ENCODE results near the gene UNC13D. TPM values are rescaled to one million over a fixed set of nuclear protein-coding genes. Genes with fewer than 3 reads are reported as not detected.

The UNC13D gene
- total RNA-seq, 1 experiment from 2014 or later = 0.57 TPM

Other genes starting within 250 kb of the UNC13D start
- gene SMIM5, start 211.0 kb downstream of the UNC13D start, total RNA-seq (2014; rRNA removed; shearing (Covaris generic)) = 0.02 TPM in 1 of 2 replicates, not detected in the other
- 23.5 and 25.5 TPM in 2 replicates for gene RECQL5, start 177.2 kb downstream of the UNC13D start, total RNA-seq (2014; rRNA removed; shearing (Covaris generic))
- 57.3 and 62.1 TPM in 2 replicates for gene SAP30BP, start 177.1 kb downstream of the UNC13D start, total RNA-seq (2014; rRNA removed; shearing (Covaris generic))
- 14.5 and 18.0 TPM in 2 replicates for gene ITGB4, start 122.9 kb downstream of the UNC13D start, total RNA-seq (2014; rRNA removed; shearing (Covaris generic))
- 21.6 and 23.1 TPM in 2 replicates for gene GALK1, start 79.2 kb downstream of the UNC13D start, total RNA-seq (2014; rRNA removed; shearing (Covaris generic))
- gene UNK, start 59.6 kb downstream of the UNC13D start, total RNA-seq (2014; rRNA removed; shearing (Covaris generic)) = 25.8 and 33.8 TPM in 2 replicates
- 32.0 and 36.7 TPM in 2 replicates for gene WBP2, start 10.9 kb upstream of the UNC13D start, total RNA-seq (2014; rRNA removed; shearing (Covaris generic))
- gene TRIM47, start 34.2 kb upstream of the UNC13D start, total RNA-seq (2014; rRNA removed; shearing (Covaris generic)) = 38.0 and 50.4 TPM in 2 replicates
- gene TRIM65, start 52.5 kb upstream of the UNC13D start, total RNA-seq (2014; rRNA removed; shearing (Covaris generic)) = 30.2 and 32.0 TPM in 2 replicates
- gene MRPL38, start 60.5 kb upstream of the UNC13D start, total RNA-seq (2014; rRNA removed; shearing (Covaris generic)) = 42.6 and 43.0 TPM in 2 replicates
- gene FBF1, start 96.6 kb upstream of the UNC13D start, total RNA-seq (2014; rRNA removed; shearing (Covaris generic)) = 6.8 and 9.1 TPM in 2 replicates
- gene ACOX1, start 134.8 kb upstream of the UNC13D start, total RNA-seq (2014; rRNA removed; shearing (Covaris generic)) = 24.9 and 28.4 TPM in 2 replicates
- 18.2 and 18.9 TPM in 2 replicates for gene TEN1, start 134.8 kb upstream of the UNC13D start, total RNA-seq (2014; rRNA removed; shearing (Covaris generic))
- gene CDK3, start 156.5 kb upstream of the UNC13D start, total RNA-seq (2014; rRNA removed; shearing (Covaris generic)) = 4.8 and 7.7 TPM in 2 replicates
- gene EVPL, start 182.9 kb upstream of the UNC13D start, total RNA-seq (2014; rRNA removed; shearing (Covaris generic)) = 8.0 and 8.6 TPM in 2 replicates
- 31.7 and 34.9 TPM in 2 replicates for gene SRP68, start 228.1 kb upstream of the UNC13D start, total RNA-seq (2014; rRNA removed; shearing (Covaris generic))
- gene GALR2, start 230.4 kb upstream of the UNC13D start, total RNA-seq (2014; rRNA removed; shearing (Covaris generic)) = not detected in 2 replicates
- gene ZACN, start 234.8 kb upstream of the UNC13D start, total RNA-seq (2014; rRNA removed; shearing (Covaris generic)) = 0.10 TPM in 1 of 2 replicates, not detected in the other